ENCODE results near the gene M6PR. TPM values are rescaled to one million over a fixed set of nuclear protein-coding genes. Genes with fewer than 3 reads are reported as not detected.

M6PR gene
- total and polyA plus RNA-seq, 2 of the 8 experiments (the other 6 are each of a cell fraction or from before 2014, with no cell fraction given): 106 to 122 TPM

DNA sequence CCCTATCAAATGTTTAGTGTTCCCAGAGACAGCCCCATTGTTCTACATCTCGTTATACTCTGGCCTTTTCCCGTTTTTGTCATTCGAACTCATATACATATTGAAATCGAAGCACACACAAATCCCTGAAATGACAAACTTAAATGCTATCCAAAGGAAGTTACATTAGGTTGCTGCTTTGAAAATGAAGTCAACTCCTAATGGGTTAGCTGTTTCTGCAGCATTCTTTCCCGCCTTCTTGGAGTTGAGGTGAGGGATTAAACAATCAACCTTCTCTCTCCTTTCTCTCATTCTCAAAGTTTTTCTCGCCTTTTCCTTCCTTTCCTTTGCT lies 35.8 kb downstream of the M6PR start (continued):
- peak; percentile 66; the same call in 1 of the 2 replicates for TF ChIP-seq POLR2AphosphoS5 (IDR thresholded peaks at IDR 0.05; ENCODE audit: low read depth, low read length)
- TF ChIP-seq, protein P1, sequence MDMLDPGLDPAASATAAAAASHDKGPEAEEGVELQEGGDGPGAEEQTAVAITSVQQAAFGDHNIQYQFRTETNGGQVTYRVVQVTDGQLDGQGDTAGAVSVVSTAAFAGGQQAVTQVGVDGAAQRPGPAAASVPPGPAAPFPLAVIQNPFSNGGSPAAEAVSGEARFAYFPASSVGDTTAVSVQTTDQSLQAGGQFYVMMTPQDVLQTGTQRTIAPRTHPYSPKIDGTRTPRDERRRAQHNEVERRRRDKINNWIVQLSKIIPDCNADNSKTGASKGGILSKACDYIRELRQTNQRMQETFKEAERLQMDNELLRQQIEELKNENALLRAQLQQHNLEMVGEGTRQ (IDR thresholded peaks at IDR 0.05; ENCODE audit: low read length): no peak
- TF ChIP-seq CBX5 (IDR thresholded peaks at IDR 0.05; ENCODE audit: low read depth, low read length): no peak
- TF ChIP-seq SIRT6 (IDR thresholded peaks at IDR 0.05; ENCODE audit: low read length): no peak
- TF ChIP-seq CREB1 (IDR thresholded peaks at IDR 0.05): no peak
- TF ChIP-seq GTF2F1 (IDR thresholded peaks at IDR 0.05; ENCODE audit: borderline replicate concordance, low read depth, low read length): no peak
- TF ChIP-seq JUND (IDR thresholded peaks at IDR 0.05; ENCODE audit: low read length): no peak
- TF ChIP-seq, protein P2, sequence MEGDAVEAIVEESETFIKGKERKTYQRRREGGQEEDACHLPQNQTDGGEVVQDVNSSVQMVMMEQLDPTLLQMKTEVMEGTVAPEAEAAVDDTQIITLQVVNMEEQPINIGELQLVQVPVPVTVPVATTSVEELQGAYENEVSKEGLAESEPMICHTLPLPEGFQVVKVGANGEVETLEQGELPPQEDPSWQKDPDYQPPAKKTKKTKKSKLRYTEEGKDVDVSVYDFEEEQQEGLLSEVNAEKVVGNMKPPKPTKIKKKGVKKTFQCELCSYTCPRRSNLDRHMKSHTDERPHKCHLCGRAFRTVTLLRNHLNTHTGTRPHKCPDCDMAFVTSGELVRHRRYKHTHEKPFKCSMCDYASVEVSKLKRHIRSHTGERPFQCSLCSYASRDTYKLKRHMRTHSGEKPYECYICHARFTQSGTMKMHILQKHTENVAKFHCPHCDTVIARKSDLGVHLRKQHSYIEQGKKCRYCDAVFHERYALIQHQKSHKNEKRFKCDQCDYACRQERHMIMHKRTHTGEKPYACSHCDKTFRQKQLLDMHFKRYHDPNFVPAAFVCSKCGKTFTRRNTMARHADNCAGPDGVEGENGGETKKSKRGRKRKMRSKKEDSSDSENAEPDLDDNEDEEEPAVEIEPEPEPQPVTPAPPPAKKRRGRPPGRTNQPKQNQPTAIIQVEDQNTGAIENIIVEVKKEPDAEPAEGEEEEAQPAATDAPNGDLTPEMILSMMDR (IDR thresholded peaks at IDR 0.05; ENCODE audit: control extremely low read depth in 1 of 3, insufficient read depth in 1 of 3, low read depth in 1 of 3, low read length in 3 of 3): no peak
- peak in 1 of 2 experiments; percentile 85; a peak in 2 of 3 replicates for TF ChIP-seq POLR2A (IDR thresholded peaks at IDR 0.05; ENCODE audit: control extremely low read depth in 1 of 2, low read depth in 2 of 2, low read length in 2 of 2)

Data from H1 (cell line).